GM12892 (cell line): Measurements from ENCODE around the gene SLC15A5.

Source experiments
- DNase-seq: peaks from one replicate; pipeline ENCODE4 v3.0.0; 2011; ENCODE audit not compliant: insufficient read length
- FAIRE-seq: peaks from 2 replicates; lab custom pipeline; 2011; peaks lifted over from hg19 to GRCh38; lab: Jason Lieb, UNC
- POLR2A ChIP-seq: IDR thresholded peaks from 2 replicates; pipeline ENCODE4 v1.6.1; 2011; ENCODE audit warnings: low read depth, low read length, control low read depth
- POLR2AphosphoS5 ChIP-seq: IDR thresholded peaks from 2 replicates; pipeline ENCODE4 v1.6.1; 2011; ENCODE audit warnings: low read depth, low read length, control low read depth
- TAF1 ChIP-seq: IDR thresholded peaks from 2 replicates; pipeline ENCODE4 v1.6.1; 2011; ENCODE audit warnings: low read depth, mild to moderate bottlenecking, control low read depth, low read length, borderline replicate concordance

The SLC15A5 gene

GRCh38 chr12:16166563-16167470, 110.7 kb downstream of the SLC15A5 start:
- TF ChIP-seq POLR2A = no peak
- TF ChIP-seq TAF1 = no peak
- no peak for TF ChIP-seq POLR2AphosphoS5
- DNase-seq (no peak), FAIRE-seq (no peak)

GRCh38 chr12:16165506-16165905, 112.0 kb downstream of the SLC15A5 start:
- no peak for DNase-seq
- FAIRE-seq = no peak
- TF ChIP-seq POLR2AphosphoS5 (no peak), TAF1 (no peak), POLR2A (no peak)

GRCh38 chr12:16163901-16164300, 113.6 kb downstream of the SLC15A5 start:
- FAIRE-seq (no peak), DNase-seq (no peak)
- TF ChIP-seq POLR2AphosphoS5 = no peak
- no peak for TF ChIP-seq TAF1
- TF ChIP-seq POLR2A = no peak

- FAIRE-seq (no peak), DNase-seq (no peak)
- no peak for TF ChIP-seq POLR2AphosphoS5
- TF ChIP-seq TAF1 = no peak
- TF ChIP-seq POLR2A = no peak
These were observed 114.3 kb downstream of the SLC15A5 start for GRCh38 chr12:16163146-16163545.

GRCh38 chr12:16159571-16159970, 117.9 kb downstream of the SLC15A5 start:
- DNase-seq = no peak
- FAIRE-seq = no peak
- no peak for TF ChIP-seq POLR2AphosphoS5
- no peak for TF ChIP-seq TAF1
- TF ChIP-seq POLR2A = no peak

- TF ChIP-seq TAF1 = no peak
- TF ChIP-seq POLR2A = no peak
- DNase-seq (no peak), FAIRE-seq (no peak)
These were observed 119.4 kb downstream of the SLC15A5 start for GRCh38 chr12:16158050-16158449.

GRCh38 chr12:16155938-16156337, 121.5 kb downstream of the SLC15A5 start:
- no peak for TF ChIP-seq POLR2A
- TF ChIP-seq POLR2AphosphoS5 = no peak
- FAIRE-seq (no peak), DNase-seq (no peak)

- FAIRE-seq (no peak), DNase-seq (no peak)
- no peak for TF ChIP-seq POLR2AphosphoS5
- no peak for TF ChIP-seq POLR2A
- no peak for TF ChIP-seq TAF1
These were observed 122.5 kb downstream of the SLC15A5 start for GRCh38 chr12:16154990-16155389.

- TF ChIP-seq POLR2A (no peak), TAF1 (no peak), POLR2AphosphoS5 (no peak)
- DNase-seq = no peak
- no peak for FAIRE-seq
These were observed 124.4 kb downstream of the SLC15A5 start for GRCh38 chr12:16152885-16153673.

- FAIRE-seq (no peak), DNase-seq (no peak)
- TF ChIP-seq POLR2AphosphoS5 = no peak
- no peak for TF ChIP-seq POLR2A
- no peak for TF ChIP-seq TAF1
These were observed 127.2 kb downstream of the SLC15A5 start for GRCh38 chr12:16150276-16150675.

- no peak for FAIRE-seq
- TF ChIP-seq POLR2A (no peak), TAF1 (no peak), POLR2AphosphoS5 (no peak)
These were observed 128.5 kb downstream of the SLC15A5 start for GRCh38 chr12:16148938-16149337.

More at GRCh38 chr12:16148938-16149337, 128.5 kb downstream of the SLC15A5 start:
- DNase-seq = no peak
